ENCODE measurements around the gene TLL1.

TLL1 gene

DNA sequence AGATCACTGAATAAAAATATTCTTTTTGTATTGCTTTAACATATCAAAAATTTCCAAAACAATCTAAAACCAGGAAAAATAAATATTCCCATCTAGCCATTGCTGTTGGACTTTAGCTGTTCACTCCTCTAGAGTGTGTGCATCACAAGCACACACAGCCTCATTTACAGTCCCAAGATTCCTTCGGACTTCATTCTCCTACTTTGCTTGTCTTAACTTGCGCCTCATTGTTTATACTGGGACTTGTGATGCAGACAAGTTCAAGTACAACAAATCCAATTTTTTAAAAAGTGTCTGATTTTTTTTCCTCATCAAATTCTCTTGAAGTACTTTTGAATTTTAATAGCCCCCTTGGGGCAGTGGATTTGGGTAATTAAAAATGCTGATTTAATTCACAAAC lies 55.6 kb downstream of the TLL1 start:
- no peak overlapping the region for H3K27ac Mint-ChIP-seq
- no peak overlapping the region for H3K4me3 Mint-ChIP-seq
- H3K27me3 Mint-ChIP-seq: no peaks in the 10 kb centered on the region
- peaks cover 4% of the 10 kb centered on the region for H3K9me3 Mint-ChIP-seq
- no peaks in the 10 kb centered on the region for H3K36me3 Mint-ChIP-seq
- no peaks in the 10 kb centered on the region for H3K4me1 Mint-ChIP-seq

DNA sequence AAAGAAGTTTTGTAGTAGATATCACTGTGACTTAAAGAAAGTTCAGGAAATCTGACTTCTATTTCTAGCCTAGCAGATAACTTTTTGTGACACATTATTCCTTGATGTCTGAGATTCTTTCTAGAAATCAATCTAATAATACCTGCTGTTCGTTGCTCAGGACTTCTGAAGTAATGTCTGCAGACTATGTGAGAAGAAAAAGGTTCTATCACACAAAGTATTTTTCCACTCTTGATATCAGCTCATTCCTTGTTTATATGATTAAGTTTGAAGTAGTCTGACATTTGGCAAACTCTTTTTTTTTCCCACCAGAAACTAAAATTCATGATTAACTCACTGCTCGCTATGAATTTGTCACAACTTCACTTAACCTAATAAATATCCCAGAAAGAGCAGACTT lies 56.6 kb downstream of the TLL1 start:
- Mint-ChIP-seq H3K27me3 (no peaks in the 10 kb centered on the region), H3K27ac (no peak overlapping the region), H3K4me1 (no peaks in the 10 kb centered on the region), H3K4me3 (no peak overlapping the region), H3K36me3 (no peaks in the 10 kb centered on the region), H3K9me3 (peaks cover 4% of the 10 kb centered on the region)

DNA sequence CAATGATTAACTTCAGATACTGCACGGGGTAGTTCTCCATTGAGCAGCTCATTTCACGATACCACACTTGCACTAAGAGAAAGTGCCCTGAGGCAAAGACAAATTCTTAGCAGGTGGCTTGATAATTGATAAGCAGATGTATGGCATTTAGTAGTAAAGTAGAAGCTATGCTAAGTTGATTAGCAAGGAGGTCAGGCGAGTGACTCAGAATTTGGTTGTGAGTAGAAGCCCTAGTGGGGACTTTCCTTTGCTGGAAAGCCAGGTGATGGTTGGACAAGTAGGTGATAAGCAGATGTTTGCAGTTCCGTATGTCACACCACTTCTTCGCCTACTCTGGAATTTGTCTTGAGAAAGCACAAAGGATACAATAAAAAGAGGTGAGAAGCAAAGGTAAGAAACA lies 58.7 kb downstream of the TLL1 start:
- Mint-ChIP-seq H3K36me3 (no peaks in the 10 kb centered on the region), H3K27me3 (no peaks in the 10 kb centered on the region), H3K9me3 (peaks cover 4% of the 10 kb centered on the region), H3K4me1 (no peaks in the 10 kb centered on the region), H3K27ac (no peak overlapping the region), H3K4me3 (no peak overlapping the region)

GRCh38 chr4:165944900-165945299 lies 71.9 kb downstream of the TLL1 start:
- no peak overlapping the region for H3K27ac Mint-ChIP-seq
- H3K9me3 Mint-ChIP-seq: peaks cover 8% of the 10 kb centered on the region
- H3K4me1 Mint-ChIP-seq: no peaks in the 10 kb centered on the region
- no peak overlapping the region for H3K4me3 Mint-ChIP-seq
- H3K36me3 Mint-ChIP-seq: no peaks in the 10 kb centered on the region
- no peaks in the 10 kb centered on the region for H3K27me3 Mint-ChIP-seq

GRCh38 chr4:165945991-165946390 lies 73.0 kb downstream of the TLL1 start:
- Mint-ChIP-seq H3K36me3 (no peaks in the 10 kb centered on the region), H3K9me3 (peaks cover 8% of the 10 kb centered on the region), H3K4me1 (no peaks in the 10 kb centered on the region), H3K4me3 (no peak overlapping the region), H3K27ac (no peak overlapping the region), H3K27me3 (no peaks in the 10 kb centered on the region)

DNA sequence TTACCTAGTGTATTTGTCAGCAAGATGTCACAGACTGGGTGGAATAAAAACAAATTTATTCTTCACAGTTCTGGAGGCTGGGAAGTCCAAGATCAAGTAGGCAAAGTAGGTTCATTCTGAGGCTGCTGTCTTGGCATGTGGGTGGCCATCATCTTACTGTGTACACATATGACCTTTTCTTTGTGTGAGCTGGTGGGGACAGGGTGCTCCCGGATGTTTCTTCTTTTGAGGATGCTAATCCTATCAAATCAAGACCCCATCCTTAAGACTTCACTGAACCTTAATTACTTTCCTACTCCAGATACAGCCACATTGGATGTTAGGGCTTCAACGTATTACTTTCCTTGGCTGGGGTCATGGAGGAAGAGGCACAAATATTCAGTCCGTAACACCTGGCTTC lies 74.0 kb downstream of the TLL1 start:
- Mint-ChIP-seq H3K27me3 (no peaks in the 10 kb centered on the region), H3K27ac (no peak overlapping the region), H3K4me1 (no peaks in the 10 kb centered on the region), H3K9me3 (peaks cover 8% of the 10 kb centered on the region), H3K36me3 (no peaks in the 10 kb centered on the region), H3K4me3 (no peak overlapping the region)

GRCh38 chr4:165953181-165953580 lies 80.1 kb downstream of the TLL1 start:
- H3K27ac Mint-ChIP-seq: no peak overlapping the region

DNA sequence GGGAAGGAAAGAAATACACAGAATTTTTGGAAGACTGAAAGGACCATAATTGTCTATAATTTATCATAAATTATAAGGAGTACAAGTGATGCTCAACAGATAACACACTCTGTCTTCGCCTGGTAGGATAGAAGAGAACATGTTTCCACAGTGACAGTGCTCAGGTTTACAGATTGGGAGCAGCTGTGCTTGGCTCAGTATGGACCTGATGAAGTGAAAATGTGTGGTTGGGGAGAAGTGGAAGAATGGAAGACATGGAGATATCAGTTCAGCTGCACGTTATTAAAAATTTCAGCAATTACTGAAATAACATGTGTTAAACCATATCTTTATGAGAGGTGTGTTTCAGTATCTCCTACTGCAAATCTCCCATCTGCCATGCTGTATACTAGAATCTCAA lies 90.6 kb downstream of the TLL1 start:
- Mint-ChIP-seq H3K27ac (no peak overlapping the region), H3K9me3 (peaks cover 16% of the 10 kb centered on the region), H3K36me3 (no peaks in the 10 kb centered on the region), H3K27me3 (no peaks in the 10 kb centered on the region), H3K4me1 (no peaks in the 10 kb centered on the region), H3K4me3 (no peak overlapping the region)

More at GRCh38 chr4:165953181-165953580, 80.1 kb downstream of the TLL1 start:
- no peaks in the 10 kb centered on the region for H3K27me3 Mint-ChIP-seq
- H3K36me3 Mint-ChIP-seq: peaks cover 1% of the 10 kb centered on the region
- peaks cover 29% of the 10 kb centered on the region for H3K9me3 Mint-ChIP-seq
- no peak overlapping the region for H3K4me3 Mint-ChIP-seq
- no peaks in the 10 kb centered on the region for H3K4me1 Mint-ChIP-seq

- Mint-ChIP-seq H3K27me3 (no peaks in the 10 kb centered on the region), H3K36me3 (no peaks in the 10 kb centered on the region)
Measured at GRCh38 chr4:165964591-165964990, 91.6 kb downstream of the TLL1 start.

GRCh38 chr4:165965503-165965902 lies 92.5 kb downstream of the TLL1 start:
- no peak overlapping the region for H3K4me3 Mint-ChIP-seq
- no peaks in the 10 kb centered on the region for H3K36me3 Mint-ChIP-seq
- no peaks in the 10 kb centered on the region for H3K27me3 Mint-ChIP-seq
- H3K27ac Mint-ChIP-seq: no peak overlapping the region
- H3K9me3 Mint-ChIP-seq: peaks cover 4% of the 10 kb centered on the region
- no peaks in the 10 kb centered on the region for H3K4me1 Mint-ChIP-seq

More at GRCh38 chr4:165964591-165964990, 91.6 kb downstream of the TLL1 start:
- H3K27ac Mint-ChIP-seq: no peak overlapping the region
- H3K4me1 Mint-ChIP-seq: no peaks in the 10 kb centered on the region
- peaks cover 13% of the 10 kb centered on the region for H3K9me3 Mint-ChIP-seq
- H3K4me3 Mint-ChIP-seq: no peak overlapping the region

GRCh38 chr4:165966833-165967232 lies 93.8 kb downstream of the TLL1 start:
- H3K27me3 Mint-ChIP-seq: no peaks in the 10 kb centered on the region
- no peaks in the 10 kb centered on the region for H3K9me3 Mint-ChIP-seq
- H3K4me1 Mint-ChIP-seq: no peaks in the 10 kb centered on the region
- no peaks in the 10 kb centered on the region for H3K36me3 Mint-ChIP-seq
- no peak overlapping the region for H3K4me3 Mint-ChIP-seq
- no peak overlapping the region for H3K27ac Mint-ChIP-seq

GRCh38 chr4:165967486-165967885 lies 94.4 kb downstream of the TLL1 start:
- H3K4me3 Mint-ChIP-seq: no peak overlapping the region
- H3K4me1 Mint-ChIP-seq: no peaks in the 10 kb centered on the region
- no peak overlapping the region for H3K27ac Mint-ChIP-seq
- H3K36me3 Mint-ChIP-seq: no peaks in the 10 kb centered on the region
- H3K9me3 Mint-ChIP-seq: no peaks in the 10 kb centered on the region
- H3K27me3 Mint-ChIP-seq: no peaks in the 10 kb centered on the region

DNA sequence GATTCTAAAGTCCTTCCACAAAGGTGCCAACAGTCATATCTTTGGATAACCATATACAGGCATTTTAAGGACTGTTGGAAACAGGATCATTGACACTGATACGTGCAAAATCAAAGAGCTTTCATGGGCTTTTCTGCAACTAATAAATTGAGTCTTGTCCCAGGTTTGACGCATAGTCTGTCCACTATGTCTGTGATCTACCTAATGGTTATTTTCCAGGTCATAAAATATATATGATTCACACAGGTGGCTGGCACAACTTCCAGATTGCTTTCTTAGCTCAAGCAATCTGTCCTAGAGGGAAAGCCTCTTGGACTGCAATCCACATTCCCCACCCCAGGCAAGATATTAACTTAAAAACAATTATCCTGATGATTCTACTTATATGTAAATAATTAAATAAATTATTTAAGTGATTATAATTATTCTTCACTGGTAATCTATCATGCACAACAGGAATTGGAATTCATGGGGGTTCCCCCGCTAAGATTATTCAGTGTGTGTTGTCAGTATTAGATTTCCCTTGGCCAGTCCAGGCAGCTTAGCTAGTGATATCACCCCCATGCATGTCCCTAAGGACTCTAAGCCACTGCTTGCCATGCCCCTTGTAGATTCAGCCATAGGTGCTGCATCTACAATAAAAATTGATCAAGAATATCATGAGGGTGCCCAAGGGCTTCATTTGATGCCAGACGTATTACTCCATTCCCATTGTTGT lies 97.8 kb downstream of the TLL1 start:
- Mint-ChIP-seq H3K27ac (no peak overlapping the region), H3K27me3 (no peaks in the 10 kb centered on the region), H3K4me3 (no peak overlapping the region), H3K36me3 (no peaks in the 10 kb centered on the region), H3K9me3 (no peaks in the 10 kb centered on the region), H3K4me1 (no peaks in the 10 kb centered on the region)

- Mint-ChIP-seq H3K27ac (no peak overlapping the region), H3K4me1 (no peaks in the 10 kb centered on the region), H3K9me3 (no peaks in the 10 kb centered on the region), H3K36me3 (no peaks in the 10 kb centered on the region), H3K27me3 (no peaks in the 10 kb centered on the region), H3K4me3 (no peak overlapping the region)
Measured at GRCh38 chr4:165971446-165971845, 98.4 kb downstream of the TLL1 start.

DNA sequence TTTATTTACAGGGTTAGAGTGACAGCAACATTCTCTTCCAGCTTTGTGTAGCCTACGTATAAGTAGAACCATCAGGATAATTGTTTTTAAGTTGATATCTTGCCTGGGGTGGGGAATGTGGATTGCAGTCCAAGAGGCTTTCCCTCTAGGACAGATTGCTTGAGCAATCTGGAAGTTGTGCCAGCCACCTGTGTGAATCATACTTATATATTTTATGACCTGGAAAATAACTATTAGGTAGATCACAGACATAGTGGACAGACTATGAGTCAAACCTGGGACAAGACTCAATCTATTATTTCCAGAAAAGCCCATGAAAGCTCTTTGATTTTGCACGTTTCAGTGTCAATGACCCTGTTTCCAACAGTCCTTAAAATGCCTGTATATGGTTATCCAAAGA lies 98.9 kb downstream of the TLL1 start:
- H3K36me3 Mint-ChIP-seq: no peaks in the 10 kb centered on the region
- no peak overlapping the region for H3K4me3 Mint-ChIP-seq
- no peaks in the 10 kb centered on the region for H3K9me3 Mint-ChIP-seq
- no peak overlapping the region for H3K27ac Mint-ChIP-seq
- no peaks in the 10 kb centered on the region for H3K4me1 Mint-ChIP-seq
- H3K27me3 Mint-ChIP-seq: no peaks in the 10 kb centered on the region

GRCh38 chr4:165972747-165973146 lies 99.7 kb downstream of the TLL1 start:
- no peaks in the 10 kb centered on the region for H3K4me1 Mint-ChIP-seq
- no peaks in the 10 kb centered on the region for H3K27me3 Mint-ChIP-seq
- no peaks in the 10 kb centered on the region for H3K9me3 Mint-ChIP-seq
- no peaks in the 10 kb centered on the region for H3K36me3 Mint-ChIP-seq
- no peak overlapping the region for H3K4me3 Mint-ChIP-seq
- no peak overlapping the region for H3K27ac Mint-ChIP-seq

DNA sequence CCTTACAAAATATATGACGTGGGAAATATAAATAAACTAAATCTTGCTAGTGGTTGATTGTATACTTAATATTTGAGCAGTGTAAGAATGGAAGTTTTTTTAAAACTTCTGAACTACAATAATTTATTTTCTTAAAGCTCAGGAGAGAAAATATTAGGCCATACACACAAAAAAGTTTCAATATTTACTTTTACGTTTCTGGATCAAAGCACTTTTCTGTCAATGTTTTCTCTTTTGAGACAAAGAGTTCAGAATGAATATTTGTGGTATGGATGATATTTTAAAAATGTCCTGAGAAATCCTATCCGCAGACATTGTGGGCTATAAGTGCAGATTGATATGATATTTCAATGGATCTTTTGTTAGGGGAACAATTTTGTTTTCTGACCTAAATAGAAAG lies 109.9 kb downstream of the TLL1 start:
- Mint-ChIP-seq H3K27me3 (no peaks in the 10 kb centered on the region), H3K27ac (no peak overlapping the region), H3K36me3 (no peaks in the 10 kb centered on the region), H3K4me3 (no peak overlapping the region), H3K4me1 (no peaks in the 10 kb centered on the region), H3K9me3 (no peaks in the 10 kb centered on the region)
